B cell (primary cell): Measurements from ENCODE around the gene ANP32D. TPM values are rescaled to one million over a fixed set of nuclear protein-coding genes. Genes with fewer than 3 reads are reported as not detected.
"Not testable (repeated sequence)": the region's sequence is repeated elsewhere in the genome, so short reads cannot be mapped to it uniquely, and the experiment has no call there.

Source experiments
- ATAC-seq: fragments of 200-7000 bp; cut with Tn5 transposase; one replicate; pipeline ENCODE4 v1.10.0; 2021; ENCODE audit warnings: low read depth, mild to moderate bottlenecking, moderate number of reproducible peaks, moderate library complexity
- CTCF ChIA-PET: fragments of 350-600 bp; sonication (Branson Sonifier 250); formaldehyde crosslinking; loops from one replicate; lab custom pipeline; 2021; ENCODE audit warnings: antibody characterized with exemption, inconsistent platforms; lab: Charles Lee
- POLR2A ChIA-PET: fragments of 350-600 bp; sonication (Branson Sonifier 250); formaldehyde crosslinking; loops from one replicate; lab custom pipeline; 2021; ENCODE audit warnings: antibody characterized with exemption; lab: Charles Lee
- DNase-seq: peaks from one replicate; pipeline ENCODE4 v3.0.0; 2013
- H2AFZ ChIP-seq: 2 replicates; pipeline ENCODE4 v1.6.1; 2012; ENCODE audit warnings: mild to moderate bottlenecking, low read depth, low read length; ENCODE audit not compliant: insufficient read depth, poor library complexity, severe bottlenecking
- H3K27ac ChIP-seq, 2 donors: 1 replicate in 1 of 2; 2 replicates in 1 of 2; pipeline ENCODE4 v1.5.1; 2012 to 2013; ENCODE audit warnings: low read length in 2 of 2, mild to moderate bottlenecking in 2 of 2, moderate library complexity in 1 of 2
- H3K27me3 ChIP-seq, 4 experiments: fragments of 200-600 bp in 1 of 4; sonication (generic) in 1 of 4; replicated peaks in 1 of 4; 1 replicate in 2 of 4; 2 replicates in 2 of 4; pipeline versions ENCODE4 v1.6.1 to v1.7.0; 2013 to 2016; ENCODE audit warnings: low read length in 3 of 4, mild to moderate bottlenecking in 2 of 4, mixed read lengths in 1 of 4, moderate library complexity in 1 of 4; ENCODE audit not compliant: insufficient read depth in 4 of 4, control insufficient read depth in 3 of 4; ENCODE audit errors: control extremely low read depth in 1 of 4
- H3K36me3 ChIP-seq, 2 experiments: replicated peaks in 1 of 2; 1 replicate in 1 of 2; 2 replicates in 1 of 2; pipeline versions ENCODE4 v1.6.1 to v1.7.1; 2013; ENCODE audit warnings: low read length in 1 of 2; ENCODE audit not compliant: insufficient read depth in 2 of 2, control insufficient read depth in 1 of 2; ENCODE audit errors: control extremely low read depth in 1 of 2, extremely low read depth in 1 of 2
- H3K4me1 ChIP-seq, 2 donors: fragments of 200-600 bp in 1 of 2; sonication (generic) in 1 of 2; 1 replicate in 1 of 2; 2 replicates in 1 of 2; pipeline versions ENCODE4 v1.5.1 to v1.6.1; 2013 to 2017; ENCODE audit warnings: low read length in 2 of 2; ENCODE audit not compliant: control insufficient read depth in 2 of 2, insufficient read depth in 2 of 2
- H3K4me2 ChIP-seq: replicated peaks from 2 replicates; pipeline ENCODE3; 2012; ENCODE audit warnings: mild to moderate bottlenecking, low read depth, low read length; ENCODE audit not compliant: poor library complexity, severe bottlenecking
- H3K4me3 ChIP-seq, 5 experiments: fragments of 200-600 bp in 1 of 5; sonication (generic) in 1 of 5; 1 replicate in 3 of 5; 2 replicates in 2 of 5; pipeline versions ENCODE4 v1.5.1 to v1.7.0; 2011 to 2016; ENCODE audit warnings: low read length in 4 of 5, mild to moderate bottlenecking in 4 of 5, low read depth in 2 of 5, control low read depth in 1 of 5, moderate library complexity in 1 of 5; ENCODE audit not compliant: insufficient read depth in 1 of 5; ENCODE audit errors: control extremely low read depth in 1 of 5, extremely low read depth in 1 of 5
- H3K79me2 ChIP-seq: fragments of 200-600 bp; sonication (generic); one replicate; pipeline ENCODE4 v1.6.0; 2016; ENCODE audit warnings: low read length; ENCODE audit not compliant: control insufficient read depth, insufficient read depth
- H3K9ac ChIP-seq: fragments of 200-600 bp; sonication (generic); 2 replicates; pipeline ENCODE4 v1.6.1; 2017; ENCODE audit warnings: mild to moderate bottlenecking, low read length, moderate library complexity
- H3K9me3 ChIP-seq, 3 donors: one replicate each; pipeline versions ENCODE4 v1.6.1 to v1.7.1; 2013; ENCODE audit warnings: low read length in 2 of 3; ENCODE audit not compliant: control insufficient read depth in 2 of 3, insufficient read depth in 1 of 3; ENCODE audit errors: control extremely low read depth in 1 of 3
- H4K20me1 ChIP-seq: 2 replicates; pipeline ENCODE4 v1.6.0; 2012; ENCODE audit warnings: mild to moderate bottlenecking, low read length; ENCODE audit not compliant: insufficient read depth, control insufficient read depth, poor library complexity, severe bottlenecking
- H3K27ac Mint-ChIP-seq: one replicate; pipeline ENCODE4 v1.8.0; 2021; ENCODE audit warnings: mixed read lengths
- H3K27me3 Mint-ChIP-seq: one replicate; pipeline ENCODE4 v1.8.0; 2021; ENCODE audit warnings: mixed read lengths
- H3K4me1 Mint-ChIP-seq: one replicate; pipeline ENCODE4 v1.8.0; 2021; ENCODE audit warnings: mixed read lengths
- H3K4me3 Mint-ChIP-seq: one replicate; pipeline ENCODE4 v1.8.0; 2021; ENCODE audit warnings: mixed read lengths
- H3K9me3 Mint-ChIP-seq: one replicate; pipeline ENCODE4 v1.8.0; 2022; ENCODE audit warnings: mixed read lengths; ENCODE audit not compliant: insufficient read depth
- CTCF ChIP-seq: fragments of 200-600 bp; IDR thresholded peaks from one replicate; pipeline ENCODE4 v1.8.0; 2022; ENCODE audit warnings: antibody characterized with exemption, mild to moderate bottlenecking
- EZH2 ChIP-seq: IDR thresholded peaks from 2 replicates; pipeline ENCODE4 v1.6.1; 2012; ENCODE audit warnings: borderline replicate concordance, low read depth, mild to moderate bottlenecking, moderate library complexity, low read length; ENCODE audit not compliant: insufficient read depth, poor library complexity, severe bottlenecking
- WGBS: methylation state at CpG from one replicate; pipeline ENCODE4 v1.1.5; 2013; ENCODE audit warnings: missing lambda C conversion rate; ENCODE audit not compliant: insufficient coverage; 5-methylcytosine and 5-hydroxymethylcytosine counted together
- intact Hi-C: fragments of 100-400 bp; cut with micrococcal nuclease; formaldehyde crosslinking; loops from one replicate; pipeline ENCODE4 v1.10.0; 2022
- polyA plus RNA-seq: library from polyadenylated mRNA; depleted of rRNA; stranded (reverse); fragments of >200 nt; gene quantifications from 2 replicates; pipeline ENCODE4 v1.2.3, GENCODE V29; 2012
- total RNA-seq, 2 donors: library from RNA; stranded (reverse); fragments of 120-200 nt in 1 of 2; gene quantifications; 1 replicate in 1 of 2; 2 replicates in 1 of 2; pipeline versions ENCODE4 v1.2.3 to v1.2.4, GENCODE V29; 2013 to 2022

Gene ANP32D
- total and polyA plus RNA-seq, 2 donors (not counting 1 experiment from before 2014, with no cell fraction given), result not detected

- POLR2A ChIA-PET, result no interaction called here
- Mint-ChIP-seq H3K9me3 (peaks cover 11% of the 10 kb centered on the region), H3K27ac (no peak overlapping the region), H3K4me1 (no peaks in the 10 kb centered on the region), H3K4me3 (no peak overlapping the region), H3K27me3 (no peaks in the 10 kb centered on the region)
- no peak overlapping the region for H3K27ac ChIP-seq
- H3K4me1 ChIP-seq, result no peaks in the 10 kb centered on the region
- H3K9me3 ChIP-seq, result peaks cover 0 to 8% (median 3%) of the 10 kb centered on the region in 3 donors
- no peak overlapping the region for H3K4me2 ChIP-seq
- no peaks in the 10 kb centered on the region for H3K79me2 ChIP-seq
- ATAC-seq (no peak), DNase-seq (no peak)
- H3K9ac ChIP-seq, result no peak overlapping the region
- no peaks in the 10 kb centered on the region for H4K20me1 ChIP-seq
- H3K4me3 ChIP-seq, result no peak overlapping the region
- WGBS, result no CpG with 5 or more reads among the region's 1 CpG
- CTCF ChIA-PET, result no interaction called here
- H2AFZ ChIP-seq, result no peak overlapping the region
- H3K36me3 ChIP-seq, result no peaks in the 10 kb centered on the region
- intact Hi-C loops, result no loop called here
- no peaks in the 10 kb centered on the region for H3K27me3 ChIP-seq
- TF ChIP-seq CTCF (no peak), EZH2 (no peak)
Observed at GRCh38 chr12:48514728-48515127, 42.4 kb downstream of the ANP32D start.

DNA sequence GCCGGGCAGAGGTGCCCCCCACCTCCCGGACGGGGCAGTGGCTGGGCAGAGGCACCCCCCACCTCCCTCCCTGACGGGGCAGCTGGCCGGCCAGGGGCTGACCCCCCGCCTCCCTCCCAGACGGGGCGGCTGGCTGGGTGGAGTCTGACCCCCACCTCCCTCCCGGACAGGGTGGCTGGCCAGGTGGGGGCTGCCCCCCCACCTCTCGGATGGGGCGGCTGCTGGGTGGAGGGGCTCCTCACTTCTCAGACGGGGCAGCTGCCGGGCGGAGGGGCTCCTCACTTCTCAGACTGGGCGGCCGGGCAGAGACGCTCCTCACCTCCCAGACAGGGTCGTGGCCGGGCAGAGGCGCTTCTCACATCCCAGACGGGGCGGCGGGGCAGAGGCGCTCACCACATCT is 48.0 kb downstream of the ANP32D start:
- H3K4me3 Mint-ChIP-seq, H3K79me2 ChIP-seq, H3K27ac Mint-ChIP-seq, ATAC-seq, CTCF ChIA-PET, H3K27ac ChIP-seq, H3K36me3 ChIP-seq, H3K4me1 Mint-ChIP-seq, H4K20me1 ChIP-seq, H3K9me3 Mint-ChIP-seq, H3K9me3 ChIP-seq, H2AFZ ChIP-seq, DNase-seq, H3K4me3 ChIP-seq, H3K9ac ChIP-seq, H3K27me3 ChIP-seq, H3K4me1 ChIP-seq, intact Hi-C loops, POLR2A ChIA-PET, H3K4me2 ChIP-seq: not testable (repeated sequence)
- WGBS, result 95% methylated on average over 17 of the region's 24 CpGs
- peaks cover 10% of the 10 kb centered on the region for H3K27me3 Mint-ChIP-seq

Other genes with a start within 250 kb of the ANP32D start
- 29.7 and 34.2 TPM in 2 replicates for gene ZNF641, start 121.6 kb upstream of the ANP32D start, total RNA-seq
- gene ZNF641, start 121.6 kb upstream of the ANP32D start, polyA plus RNA-seq, result 7.6 and 10.3 TPM in 2 replicates
- gene C12orf54, start 9.9 kb downstream of the ANP32D start, total RNA-seq, result not detected in 2 replicates
- gene C12orf54, start 9.9 kb downstream of the ANP32D start, polyA plus RNA-seq, result not detected in 2 replicates
- gene OR8S1, start 53.1 kb downstream of the ANP32D start, total RNA-seq, result not detected in 2 replicates
- not detected in 2 replicates for gene OR8S1, start 53.1 kb downstream of the ANP32D start, polyA plus RNA-seq
- gene LALBA, start 97.5 kb downstream of the ANP32D start, total RNA-seq, result not detected in 2 replicates
- gene LALBA, start 97.5 kb downstream of the ANP32D start, polyA plus RNA-seq, result not detected in 2 replicates
- 64.6 and 67.4 TPM in 2 replicates for gene KANSL2, start 209.7 kb downstream of the ANP32D start, total RNA-seq
- gene KANSL2, start 209.7 kb downstream of the ANP32D start, polyA plus RNA-seq, result 47.3 and 85.0 TPM in 2 replicates
- gene CCNT1, start 244.1 kb downstream of the ANP32D start, total RNA-seq, result 73.1 and 77.3 TPM in 2 replicates
- 13.9 and 35.2 TPM in 2 replicates for gene CCNT1, start 244.1 kb downstream of the ANP32D start, polyA plus RNA-seq